Measurements from ENCODE around the gene BTNL8. TPM values are rescaled to one million over a fixed set of nuclear protein-coding genes. Genes with fewer than 3 reads are reported as not detected.

BTNL8 gene
- total and polyA plus RNA-seq, 2 experiments from 2014 or later: not detected

GRCh38 chr5:180990086-180990881 is 91.3 kb downstream of the BTNL8 start:
- no peaks in the 10 kb centered on the region for H4K20me1 ChIP-seq (ENCODE audit: insufficient read depth)
- no peak overlapping the region for H3K27ac ChIP-seq
- no peaks in the 10 kb centered on the region for H3K9me3 ChIP-seq (ENCODE audit: low read depth)
- no peaks in the 10 kb centered on the region for H3K79me2 ChIP-seq (ENCODE audit: insufficient read depth)
- H2AFZ ChIP-seq: no peak overlapping the region
- no peak for DNase-seq
- TF ChIP-seq EZH2 (IDR thresholded peaks at IDR 0.05; ENCODE audit: insufficient read depth, poor library complexity, severe bottlenecking) (no peak), EZH2phosphoT487 (IDR thresholded peaks at IDR 0.05; ENCODE audit: insufficient read depth, low read depth) (no peak)
- H3K9ac ChIP-seq: no peak overlapping the region
- no peaks in the 10 kb centered on the region for H3K4me1 ChIP-seq (ENCODE audit: insufficient read depth)
- no peaks in the 10 kb centered on the region for H3K27me3 ChIP-seq (replicated peaks; ENCODE audit: insufficient read depth)
- no peak overlapping the region for H3K4me3 ChIP-seq
- no CpG with 5 or more reads among the region's 16 CpGs for WGBS, 2 experiments (ENCODE audit: low coverage in 1 of 2, low lambda C conversion rate in 2 of 2, missing lambda C conversion rate in 2 of 2)
- no peaks in the 10 kb centered on the region for H3K9me2 ChIP-seq (ENCODE audit: insufficient read depth)
- H3K4me2 ChIP-seq (ENCODE audit: unreplicated experiment): no peak overlapping the region
- H3K36me3 ChIP-seq (ENCODE audit: low read depth): no peaks in the 10 kb centered on the region
- in situ Hi-C loops (cut with MboI): no loop called here
- H3F3A ChIP-seq (ENCODE audit: insufficient read depth): no peaks in the 10 kb centered on the region

DNA sequence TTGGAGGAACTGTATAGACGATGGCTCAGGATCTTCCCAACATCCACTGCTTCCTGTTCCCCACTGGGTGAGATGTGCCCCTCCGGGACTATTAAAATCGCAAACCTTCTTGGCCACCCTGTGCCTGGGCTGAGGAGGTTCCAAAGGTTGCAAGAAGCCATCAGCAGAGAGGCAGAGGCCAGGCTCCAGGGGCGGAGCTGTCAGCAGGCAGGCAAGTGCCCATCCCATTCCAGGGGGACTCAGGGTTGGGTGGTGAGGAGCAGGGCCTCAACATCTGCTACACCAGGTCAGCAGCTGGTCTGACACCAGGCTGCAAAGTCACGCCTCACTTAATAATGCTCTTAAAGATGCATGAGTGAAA is 91.9 kb downstream of the BTNL8 start:
- Histone ChIP-seq H3K27ac (no peak overlapping the region), H3K4me2 (ENCODE audit: unreplicated experiment) (no peak overlapping the region), H3K9ac (no peak overlapping the region), H3K79me2 (ENCODE audit: insufficient read depth) (no peaks in the 10 kb centered on the region), H3K9me3 (ENCODE audit: low read depth) (no peaks in the 10 kb centered on the region), H3F3A (ENCODE audit: insufficient read depth) (no peaks in the 10 kb centered on the region), H3K9me2 (ENCODE audit: insufficient read depth) (no peaks in the 10 kb centered on the region), H4K20me1 (ENCODE audit: insufficient read depth) (no peaks in the 10 kb centered on the region), H3K36me3 (ENCODE audit: low read depth) (no peaks in the 10 kb centered on the region), H3K4me3 (no peak overlapping the region), H3K27me3 (replicated peaks; ENCODE audit: insufficient read depth) (no peaks in the 10 kb centered on the region), H2AFZ (no peak overlapping the region), H3K4me1 (ENCODE audit: insufficient read depth) (no peaks in the 10 kb centered on the region)
- TF ChIP-seq EZH2 (IDR thresholded peaks at IDR 0.05; ENCODE audit: insufficient read depth, poor library complexity, severe bottlenecking) (no peak), EZH2phosphoT487 (IDR thresholded peaks at IDR 0.05; ENCODE audit: insufficient read depth, low read depth) (no peak)
- in situ Hi-C loops (cut with MboI): no loop called here
- no peak for DNase-seq
- WGBS, 2 experiments (ENCODE audit: low coverage in 1 of 2, low lambda C conversion rate in 2 of 2, missing lambda C conversion rate in 2 of 2): no CpG with 5 or more reads among the region's 5 CpGs

Small RNAs within 50 kb of the gene (small RNA-seq; reads per million reads assigned to genes)
- gene RF00019 (ENCODE audit: low read depth, low replicate concordance) (not detected), gene RPS29P12 (ENCODE audit: low read depth, low replicate concordance) (not detected)

Other genes starting within 250 kb of the BTNL8 start
- gene FLT4, start 249.6 kb upstream of the BTNL8 start, total RNA-seq (2014; rRNA removed; shearing (Covaris generic)): 0.76 TPM in 1 of 2 replicates, not detected in the other
- not detected in 2 replicates for gene FLT4, start 249.6 kb upstream of the BTNL8 start, polyA plus RNA-seq (2016; fragmentation: Nextera tagmentation; extraction: Ambion mirVana)
- not detected in 2 replicates for gene OR2Y1, start 159.1 kb upstream of the BTNL8 start, total RNA-seq (2014; rRNA removed; shearing (Covaris generic))
- not detected in 2 replicates for gene OR2Y1, start 159.1 kb upstream of the BTNL8 start, polyA plus RNA-seq (2016; fragmentation: Nextera tagmentation; extraction: Ambion mirVana)
- gene MGAT1, start 96.4 kb upstream of the BTNL8 start, total RNA-seq (2014; rRNA removed; shearing (Covaris generic)): 200 and 209 TPM in 2 replicates
- gene MGAT1, start 96.4 kb upstream of the BTNL8 start, polyA plus RNA-seq (2016; fragmentation: Nextera tagmentation; extraction: Ambion mirVana): 180 and 192 TPM in 2 replicates
- gene ZFP62, start 37.9 kb upstream of the BTNL8 start, total RNA-seq (2014; rRNA removed; shearing (Covaris generic)): 6.1 and 13.6 TPM in 2 replicates
- gene ZFP62, start 37.9 kb upstream of the BTNL8 start, polyA plus RNA-seq (2016; fragmentation: Nextera tagmentation; extraction: Ambion mirVana): 9.4 and 13.0 TPM in 2 replicates
- not detected in 2 replicates for gene BTNL3, start 89.7 kb downstream of the BTNL8 start, total RNA-seq (2014; rRNA removed; shearing (Covaris generic))
- gene BTNL3, start 89.7 kb downstream of the BTNL8 start, polyA plus RNA-seq (2016; fragmentation: Nextera tagmentation; extraction: Ambion mirVana): not detected in 2 replicates
- not detected in 2 replicates for gene BTNL9, start 141.1 kb downstream of the BTNL8 start, total RNA-seq (2014; rRNA removed; shearing (Covaris generic))
- gene BTNL9, start 141.1 kb downstream of the BTNL8 start, polyA plus RNA-seq (2016; fragmentation: Nextera tagmentation; extraction: Ambion mirVana): not detected in 2 replicates
- not detected in 2 replicates for gene OR2V1, start 232.0 kb downstream of the BTNL8 start, total RNA-seq (2014; rRNA removed; shearing (Covaris generic))
- gene OR2V1, start 232.0 kb downstream of the BTNL8 start, polyA plus RNA-seq (2016; fragmentation: Nextera tagmentation; extraction: Ambion mirVana): not detected in 2 replicates
- not detected in 2 replicates for gene OR2V2, start 248.4 kb downstream of the BTNL8 start, total RNA-seq (2014; rRNA removed; shearing (Covaris generic))
- gene OR2V2, start 248.4 kb downstream of the BTNL8 start, polyA plus RNA-seq (2016; fragmentation: Nextera tagmentation; extraction: Ambion mirVana): not detected in 2 replicates